Calu3 (cell line): ENCODE results near the gene RSPH3. TPM values are rescaled to one million over a fixed set of nuclear protein-coding genes. Genes with fewer than 3 reads are reported as not detected.

Experiments
- BruUV-seq: library from RNA; stranded (reverse); fragments of 400-500 nt; replicated peaks from 2 replicates; lab custom pipeline; 2021; lab: Mats Ljungman, UMichigan
- CTCF ChIA-PET: fragments of 300-600 bp; sonication (Branson Sonifier 250); formaldehyde crosslinking; loops from one replicate; lab custom pipeline; 2022; ENCODE audit warnings: antibody characterized with exemption; lab: Charles Lee
- DNase-seq: peaks from one replicate; pipeline ENCODE4 v3.0.0; 2022
- H3K27ac Mint-ChIP-seq: one replicate; pipeline ENCODE4 v1.8.0; 2022; ENCODE audit warnings: mixed read lengths; ENCODE audit not compliant: unreplicated experiment
- H3K27me3 Mint-ChIP-seq: one replicate; pipeline ENCODE4 v1.8.0; 2022; ENCODE audit warnings: mixed read lengths; ENCODE audit not compliant: unreplicated experiment
- H3K36me3 Mint-ChIP-seq: one replicate; pipeline ENCODE4 v1.8.0; 2022; ENCODE audit warnings: mild to moderate bottlenecking, moderate library complexity, mixed read lengths; ENCODE audit not compliant: insufficient read depth, unreplicated experiment
- H3K4me1 Mint-ChIP-seq: one replicate; pipeline ENCODE4 v1.8.0; 2022; ENCODE audit warnings: mild to moderate bottlenecking, low read depth, mixed read lengths; ENCODE audit not compliant: unreplicated experiment
- H3K4me3 Mint-ChIP-seq: one replicate; pipeline ENCODE4 v1.8.0; 2022; ENCODE audit warnings: mild to moderate bottlenecking, low read depth, moderate library complexity, mixed read lengths; ENCODE audit not compliant: unreplicated experiment
- H3K9me3 Mint-ChIP-seq: one replicate; pipeline ENCODE4 v1.8.0; 2022; ENCODE audit warnings: low read depth, mixed read lengths; ENCODE audit not compliant: unreplicated experiment
- intact Hi-C: fragments of 100-400 bp; cut with micrococcal nuclease; formaldehyde crosslinking; loops from one replicate; pipeline ENCODE4 v1.10.0; 2022; ENCODE audit not compliant: unreplicated experiment
- total RNA-seq: library from RNA; stranded (reverse); gene quantifications from 2 replicates; pipeline ENCODE4 v1.2.3, GENCODE V29; 2022
- TF ChIP-seq, protein P1 (sequence below): fragments of 200-600 bp; IDR thresholded peaks from one replicate; pipeline ENCODE4 v1.8.0; 2022; ENCODE audit warnings: antibody characterized with exemption; ENCODE audit not compliant: unreplicated experiment

RSPH3 gene
- total RNA-seq, 1 experiment from 2014 or later: 12.5 TPM

DNA sequence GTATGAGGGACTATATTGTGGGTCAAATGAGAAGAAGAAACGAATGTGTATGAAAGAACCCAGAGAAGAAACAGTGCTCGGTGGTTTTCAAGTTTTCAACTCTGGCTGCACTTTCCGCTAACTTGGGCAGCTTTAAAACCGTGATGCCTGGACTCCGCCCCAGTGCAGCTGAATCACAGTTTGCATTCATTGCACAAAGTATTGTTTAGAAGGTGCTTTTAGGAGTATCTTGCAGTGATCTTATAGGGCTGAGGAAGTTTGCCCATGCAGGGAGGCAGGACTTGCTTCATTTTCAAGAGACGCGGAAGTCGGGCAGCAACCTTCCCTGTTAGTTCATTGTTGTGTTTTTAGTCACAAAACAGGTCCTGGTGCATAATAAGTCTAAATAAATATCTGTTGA, 52.7 kb downstream of the RSPH3 start:
- intact Hi-C loops: no loop called here
- Mint-ChIP-seq H3K36me3 (no peaks in the 10 kb centered on the region), H3K4me1 (no peaks in the 10 kb centered on the region), H3K9me3 (no peaks in the 10 kb centered on the region), H3K27ac (no peak overlapping the region), H3K4me3 (no peak overlapping the region), H3K27me3 (no peaks in the 10 kb centered on the region)
- no TSS peak for BruUV-seq
- DNase-seq: no peak
- CTCF ChIA-PET: no interaction called here
- TF ChIP-seq, protein P1, sequence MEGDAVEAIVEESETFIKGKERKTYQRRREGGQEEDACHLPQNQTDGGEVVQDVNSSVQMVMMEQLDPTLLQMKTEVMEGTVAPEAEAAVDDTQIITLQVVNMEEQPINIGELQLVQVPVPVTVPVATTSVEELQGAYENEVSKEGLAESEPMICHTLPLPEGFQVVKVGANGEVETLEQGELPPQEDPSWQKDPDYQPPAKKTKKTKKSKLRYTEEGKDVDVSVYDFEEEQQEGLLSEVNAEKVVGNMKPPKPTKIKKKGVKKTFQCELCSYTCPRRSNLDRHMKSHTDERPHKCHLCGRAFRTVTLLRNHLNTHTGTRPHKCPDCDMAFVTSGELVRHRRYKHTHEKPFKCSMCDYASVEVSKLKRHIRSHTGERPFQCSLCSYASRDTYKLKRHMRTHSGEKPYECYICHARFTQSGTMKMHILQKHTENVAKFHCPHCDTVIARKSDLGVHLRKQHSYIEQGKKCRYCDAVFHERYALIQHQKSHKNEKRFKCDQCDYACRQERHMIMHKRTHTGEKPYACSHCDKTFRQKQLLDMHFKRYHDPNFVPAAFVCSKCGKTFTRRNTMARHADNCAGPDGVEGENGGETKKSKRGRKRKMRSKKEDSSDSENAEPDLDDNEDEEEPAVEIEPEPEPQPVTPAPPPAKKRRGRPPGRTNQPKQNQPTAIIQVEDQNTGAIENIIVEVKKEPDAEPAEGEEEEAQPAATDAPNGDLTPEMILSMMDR: no peak

DNA sequence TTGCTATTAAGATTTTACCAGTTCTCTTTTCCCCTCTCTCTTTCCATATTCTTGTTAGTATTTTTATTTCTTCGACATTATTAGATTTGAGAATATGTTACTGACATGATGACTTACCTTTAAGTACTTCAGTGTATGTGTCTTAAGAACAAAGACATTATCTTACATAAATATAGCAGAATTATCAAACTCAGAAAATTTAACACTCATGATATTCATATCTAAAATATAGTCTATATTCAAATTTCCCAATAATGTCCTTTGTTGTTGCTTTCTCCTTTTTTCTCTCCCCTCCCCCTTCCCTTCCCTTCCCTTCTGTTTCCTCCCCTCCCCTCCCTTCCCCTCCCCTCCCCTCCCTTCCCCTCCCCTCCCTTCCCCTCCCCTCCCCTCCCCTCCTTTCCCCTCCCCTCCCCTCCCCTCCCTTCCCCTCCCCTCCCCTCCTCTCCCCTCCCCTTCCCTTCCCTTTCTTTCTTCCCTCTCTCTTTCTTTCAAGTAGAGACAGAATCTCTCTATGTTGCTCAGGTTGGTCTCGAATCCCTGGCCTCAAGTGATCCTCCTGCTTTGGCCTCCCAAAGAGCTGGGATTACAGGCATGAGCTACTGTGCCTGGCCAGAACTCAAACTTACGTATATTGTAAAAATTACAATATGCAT, 56.5 kb downstream of the RSPH3 start:
- intact Hi-C loops: no loop called here
- Mint-ChIP-seq H3K27ac (no peak overlapping the region), H3K9me3 (no peaks in the 10 kb centered on the region), H3K27me3 (no peaks in the 10 kb centered on the region), H3K4me1 (peaks cover 17% of the 10 kb centered on the region), H3K36me3 (peaks cover 15% of the 10 kb centered on the region), H3K4me3 (no peak overlapping the region)
- TF ChIP-seq, protein P1: no peak
- DNase-seq: no peak
- CTCF ChIA-PET: no interaction called here
- BruUV-seq: no TSS peak

DNA sequence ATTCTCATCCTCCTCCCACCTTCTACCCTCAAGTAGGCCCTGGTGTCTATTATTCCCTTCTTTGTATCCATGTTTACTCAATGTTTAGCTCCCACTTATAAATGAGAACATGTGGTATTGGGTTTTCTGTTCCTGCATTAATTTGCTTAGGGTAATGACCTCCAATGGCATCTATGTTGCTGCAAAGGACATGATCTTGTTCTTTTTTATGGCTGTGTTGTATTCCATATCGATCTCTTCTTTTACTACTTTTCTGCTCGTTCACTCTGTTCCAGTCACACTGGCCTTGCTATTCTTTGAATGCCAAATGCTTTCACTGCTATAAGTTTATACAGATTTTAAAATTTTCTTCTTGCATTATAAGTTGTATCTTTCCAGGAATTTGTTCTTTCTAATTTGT, 57.7 kb downstream of the RSPH3 start:
- DNase-seq: no peak
- H3K4me3 Mint-ChIP-seq: no peak overlapping the region
- no peaks in the 10 kb centered on the region for H3K9me3 Mint-ChIP-seq
- H3K27ac Mint-ChIP-seq: no peak overlapping the region
- CTCF ChIA-PET: no interaction called here
- H3K27me3 Mint-ChIP-seq: no peaks in the 10 kb centered on the region
- H3K36me3 Mint-ChIP-seq: peaks cover 17% of the 10 kb centered on the region
- H3K4me1 Mint-ChIP-seq: peaks cover 28% of the 10 kb centered on the region
- intact Hi-C loops: no loop called here
- TF ChIP-seq, protein P1: no peak
- no TSS peak for BruUV-seq

DNA sequence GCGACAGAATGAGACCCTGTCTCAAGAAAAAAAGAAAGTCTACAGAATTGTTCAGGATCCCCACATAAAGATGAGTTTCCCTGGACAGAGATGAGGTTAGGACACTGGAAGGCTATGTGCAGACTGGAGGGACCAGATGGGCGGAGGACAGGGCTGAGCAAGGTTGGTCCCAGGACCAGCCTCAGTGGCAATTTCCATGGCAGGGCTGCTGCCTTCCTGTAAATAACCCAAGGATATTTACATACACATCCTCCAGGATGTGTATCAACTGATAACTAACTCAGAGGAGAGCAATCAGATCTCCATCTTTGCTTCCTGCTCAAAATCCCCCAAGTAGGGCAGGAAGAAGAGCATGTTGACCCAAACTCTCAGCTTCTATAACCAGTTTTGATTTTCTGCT, 58.8 kb downstream of the RSPH3 start:
- no peak for DNase-seq
- CTCF ChIA-PET: no interaction called here
- Mint-ChIP-seq H3K27ac (no peak overlapping the region), H3K36me3 (peaks cover 17% of the 10 kb centered on the region), H3K9me3 (no peaks in the 10 kb centered on the region), H3K4me3 (no peak overlapping the region), H3K27me3 (no peaks in the 10 kb centered on the region), H3K4me1 (peaks cover 31% of the 10 kb centered on the region)
- intact Hi-C loops: no loop called here
- TF ChIP-seq, protein P1: no peak
- BruUV-seq: no TSS peak
